Measurements from ENCODE around the gene NKD2.
"Not testable (repeated sequence)": the region's sequence is repeated elsewhere in the genome, so short reads cannot be mapped to it uniquely, and the experiment has no call there.

Gene NKD2

GRCh38 chr5:1075931-1076330, 67.3 kb downstream of the NKD2 start:
- no peak for DNase-seq

- no peak for DNase-seq
Measured at GRCh38 chr5:1076406-1076805, 67.8 kb downstream of the NKD2 start.

- no peak for DNase-seq
Measured at GRCh38 chr5:1077026-1077425, 68.4 kb downstream of the NKD2 start.

GRCh38 chr5:1077491-1078020, 69.0 kb downstream of the NKD2 start:
- DNase-seq = no peak

- no peak for DNase-seq
Measured at GRCh38 chr5:1078206-1078605, 69.6 kb downstream of the NKD2 start.

GRCh38 chr5:1078851-1079250, 70.2 kb downstream of the NKD2 start:
- no peak for DNase-seq

- no peak for DNase-seq
Measured at GRCh38 chr5:1079486-1079885, 70.9 kb downstream of the NKD2 start.

- no peak for DNase-seq
Measured at GRCh38 chr5:1079961-1080360, 71.4 kb downstream of the NKD2 start.

GRCh38 chr5:1080432-1080831, 71.8 kb downstream of the NKD2 start:
- DNase-seq = no peak

GRCh38 chr5:1081519-1081918, 72.9 kb downstream of the NKD2 start:
- DNase-seq = no peak

GRCh38 chr5:1083026-1083425, 74.4 kb downstream of the NKD2 start:
- DNase-seq = not testable (repeated sequence)

- no peak for DNase-seq
Measured at GRCh38 chr5:1083823-1084605, 75.4 kb downstream of the NKD2 start.

- no peak for DNase-seq
Measured at GRCh38 chr5:1085391-1085790, 76.8 kb downstream of the NKD2 start.

- DNase-seq = no peak
Measured at GRCh38 chr5:1086137-1086536, 77.5 kb downstream of the NKD2 start.

- DNase-seq = no peak
Measured at GRCh38 chr5:1086871-1087270, 78.3 kb downstream of the NKD2 start.

GRCh38 chr5:1087428-1087827, 78.8 kb downstream of the NKD2 start:
- DNase-seq = no peak

GRCh38 chr5:1088031-1088430, 79.4 kb downstream of the NKD2 start:
- no peak for DNase-seq

All from NCI-H146 (cell line).